NCI-H1417 (cell line): ENCODE measurements around the gene FOXO3.

ENCODE experiments used
- DNase-seq, 3 experiments: peaks; one replicate each; lab custom pipeline; 2025; lab: John Stamatoyannopoulos, UW

The FOXO3 gene

GRCh38 chr6:108627692-108628550 is 67.2 kb downstream of the FOXO3 start:
- DNase-seq, result peak in 1 of 3 experiments; percentile 55

DNA sequence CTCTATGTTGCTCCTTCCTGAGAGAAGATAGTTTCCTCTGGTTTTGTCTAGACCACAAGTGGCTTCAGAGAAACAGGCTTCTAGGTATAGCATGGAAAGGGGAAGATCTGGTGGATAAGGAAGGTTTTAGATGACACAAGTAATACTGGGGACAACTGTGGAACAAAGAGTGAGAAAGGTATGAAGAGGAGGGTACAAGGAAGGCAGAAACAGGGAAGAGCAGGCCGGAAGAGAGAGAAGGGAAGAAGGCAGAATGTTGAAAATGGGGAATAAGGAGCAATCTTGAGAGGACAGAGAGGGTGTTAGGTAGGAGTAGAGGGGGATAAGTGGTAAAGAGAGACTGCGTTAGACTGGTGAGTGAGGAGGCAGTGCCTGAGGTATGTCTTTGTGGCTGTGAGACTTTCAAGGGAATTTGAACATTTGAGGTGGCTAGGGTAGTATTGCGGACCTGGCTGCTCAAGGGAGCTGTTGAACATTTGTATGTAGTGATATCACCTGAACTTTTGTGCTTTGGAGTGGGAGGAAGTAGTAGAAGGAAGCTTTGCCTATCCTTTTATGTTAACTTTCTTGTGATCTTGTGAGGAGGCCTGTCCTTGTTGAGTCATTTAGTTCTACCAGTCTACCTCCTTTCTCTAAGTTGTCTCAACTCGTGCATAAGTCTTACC is 69.5 kb downstream of the FOXO3 start:
- DNase-seq, result no peak

DNA sequence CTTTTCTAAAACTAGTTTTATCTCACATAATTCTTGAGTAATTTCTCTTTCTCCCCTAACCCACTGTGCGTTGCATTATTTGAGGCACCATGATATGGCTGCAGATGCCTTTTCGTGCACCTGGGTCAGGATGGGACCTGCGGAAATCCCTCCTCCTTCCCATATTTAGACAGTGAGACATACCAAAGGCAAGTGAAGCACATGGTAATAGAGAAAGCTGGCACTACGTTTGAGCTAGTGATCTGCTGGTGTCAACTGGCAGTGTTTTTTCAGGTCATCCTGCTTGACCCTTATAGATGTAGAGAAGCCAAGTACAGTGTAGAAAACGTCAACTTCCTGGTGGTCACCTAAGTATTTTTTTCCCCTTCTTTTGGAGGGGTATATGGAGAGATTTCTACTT is 71.7 kb downstream of the FOXO3 start:
- DNase-seq, result no peak

GRCh38 chr6:108633436-108633835 is 72.7 kb downstream of the FOXO3 start:
- DNase-seq, result no peak

- no peak for DNase-seq
These were observed 74.9 kb downstream of the FOXO3 start for GRCh38 chr6:108635505-108636226.

- DNase-seq, result no peak
These were observed 77.2 kb downstream of the FOXO3 start for GRCh38 chr6:108637963-108638362.

DNA sequence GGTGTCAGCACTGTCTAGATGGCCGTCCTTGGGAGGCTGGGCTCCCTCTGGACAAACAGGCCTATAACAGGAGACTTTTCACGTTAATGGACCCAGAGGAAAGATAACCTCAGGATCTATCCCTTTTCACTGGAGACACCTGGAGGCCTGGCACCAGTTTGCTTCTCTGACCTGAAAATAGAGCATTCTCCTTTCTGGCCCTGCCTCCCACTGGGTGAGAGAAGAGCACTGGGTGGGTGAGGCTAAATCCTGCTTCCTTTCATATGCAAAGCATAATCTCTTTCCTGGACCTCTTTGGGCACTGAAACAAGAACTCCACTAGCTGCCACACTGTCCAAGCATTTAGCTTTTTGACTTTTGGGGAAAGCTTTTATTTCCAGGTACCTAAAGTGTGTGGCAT is 78.3 kb downstream of the FOXO3 start:
- DNase-seq, result no peak

- no peak for DNase-seq
These were observed 79.4 kb downstream of the FOXO3 start for GRCh38 chr6:108640104-108640503.

- DNase-seq, result no peak
These were observed 82.5 kb downstream of the FOXO3 start for GRCh38 chr6:108643184-108643583.

GRCh38 chr6:108644252-108644651 is 83.5 kb downstream of the FOXO3 start:
- DNase-seq, result no peak

GRCh38 chr6:108648191-108648590 is 87.5 kb downstream of the FOXO3 start:
- DNase-seq, result no peak

DNA sequence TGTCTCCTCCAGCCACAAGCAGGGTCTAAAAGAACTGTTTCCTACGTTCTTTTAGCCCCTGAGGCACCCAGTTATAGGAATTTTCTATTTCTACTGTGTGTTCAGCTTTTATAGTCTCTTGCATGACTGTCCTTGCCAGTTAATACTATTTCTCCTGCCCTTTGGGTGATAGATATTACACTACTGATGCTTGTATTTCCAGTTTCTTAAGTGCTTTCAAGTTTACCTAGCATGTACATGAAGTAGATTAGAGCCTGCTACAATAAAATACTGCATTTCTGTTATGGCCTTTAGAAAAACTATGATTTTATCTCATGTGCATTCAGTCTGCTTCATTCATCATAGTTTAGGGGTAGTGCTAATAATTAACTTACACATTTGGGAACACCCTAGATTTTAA is 89.6 kb downstream of the FOXO3 start:
- DNase-seq, result no peak

GRCh38 chr6:108650781-108651180 is 90.1 kb downstream of the FOXO3 start:
- peak in 1 of 3 experiments; percentile 35 for DNase-seq

GRCh38 chr6:108651340-108652227 is 90.9 kb downstream of the FOXO3 start:
- peak in 1 of 3 experiments; percentile 35 for DNase-seq

GRCh38 chr6:108652375-108652774 is 91.7 kb downstream of the FOXO3 start:
- no peak for DNase-seq

DNA sequence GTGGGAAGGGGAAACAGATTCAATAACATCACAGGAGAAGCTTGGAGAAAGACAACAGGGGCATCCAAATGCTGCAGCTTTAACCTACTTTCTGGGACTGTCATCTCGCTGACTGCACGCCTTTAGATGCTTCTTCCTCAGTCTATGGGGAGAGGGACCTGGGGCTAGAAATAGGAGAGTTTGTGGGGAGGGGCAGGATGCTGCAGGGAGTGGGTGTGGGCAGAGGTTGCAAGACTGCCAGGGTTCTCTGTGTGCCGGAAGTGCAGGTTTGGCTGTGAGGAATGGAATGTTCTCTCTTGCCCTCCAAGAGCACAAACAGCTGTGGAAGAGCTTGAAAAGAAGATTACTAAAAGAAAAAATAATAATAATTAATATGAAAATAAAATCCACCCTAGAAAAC is 93.2 kb downstream of the FOXO3 start:
- DNase-seq, result no peak

- DNase-seq, result no peak
These were observed 93.9 kb downstream of the FOXO3 start for GRCh38 chr6:108654465-108655106.

GRCh38 chr6:108655806-108656651 is 95.3 kb downstream of the FOXO3 start:
- peak in 2 of 3 experiments; percentile 57 to 82 for DNase-seq

DNA sequence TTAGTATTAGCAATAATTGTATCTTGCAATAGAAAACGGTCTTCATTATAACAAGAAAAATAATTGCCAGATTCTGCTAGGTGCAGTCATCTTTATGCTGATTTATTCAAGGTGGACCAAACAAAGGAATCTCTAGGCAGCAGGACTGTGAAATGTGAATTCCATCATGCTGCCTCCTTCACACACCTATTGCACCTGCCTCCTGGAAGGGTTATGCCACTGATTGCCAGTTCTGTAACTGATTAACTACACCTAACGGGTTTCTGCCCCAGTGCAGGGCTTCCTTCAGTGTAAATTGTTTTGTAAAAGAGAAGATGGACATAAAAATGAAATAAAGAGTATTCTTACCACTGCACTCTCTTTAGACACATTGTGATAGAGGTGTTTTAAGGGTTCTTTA is 96.1 kb downstream of the FOXO3 start:
- DNase-seq, result peak in 1 of 3 experiments; percentile 52

- DNase-seq, result no peak
These were observed 97.5 kb downstream of the FOXO3 start for GRCh38 chr6:108658174-108658573.
